ENCODE measurements around the gene RTF2. TPM values are rescaled to one million over a fixed set of nuclear protein-coding genes. Genes with fewer than 3 reads are reported as not detected.

The RTF2 gene
- total RNA-seq, 6 donors from 2014 or later: 35.6 to 87.8 (median 63.5) TPM

GRCh38 chr20:56440346-56441007, 27.9 kb upstream of the RTF2 start:
- Histone ChIP-seq H3K27ac (peak overlapping the region in 3 of 4 donors; percentile 3 to 79 (median 5)), H3K4me1 (peaks cover 0 to 24% (median 2%) of the 10 kb centered on the region in 4 donors), H3K4me3 (no peak overlapping the region), H3K36me3 (peaks cover 0 to 8% (median 0%) of the 10 kb centered on the region in 4 donors), H3K27me3 (no peaks in the 10 kb centered on the region), H3K9me3 (no peaks in the 10 kb centered on the region)
- 55 to 67% methylated on average over 4 of the region's 4 CpGs for WGBS, 2 donors
- ATAC-seq (ENCODE audit: low FRiP score in 2 of 2): no peak
- TF ChIP-seq, protein P1, sequence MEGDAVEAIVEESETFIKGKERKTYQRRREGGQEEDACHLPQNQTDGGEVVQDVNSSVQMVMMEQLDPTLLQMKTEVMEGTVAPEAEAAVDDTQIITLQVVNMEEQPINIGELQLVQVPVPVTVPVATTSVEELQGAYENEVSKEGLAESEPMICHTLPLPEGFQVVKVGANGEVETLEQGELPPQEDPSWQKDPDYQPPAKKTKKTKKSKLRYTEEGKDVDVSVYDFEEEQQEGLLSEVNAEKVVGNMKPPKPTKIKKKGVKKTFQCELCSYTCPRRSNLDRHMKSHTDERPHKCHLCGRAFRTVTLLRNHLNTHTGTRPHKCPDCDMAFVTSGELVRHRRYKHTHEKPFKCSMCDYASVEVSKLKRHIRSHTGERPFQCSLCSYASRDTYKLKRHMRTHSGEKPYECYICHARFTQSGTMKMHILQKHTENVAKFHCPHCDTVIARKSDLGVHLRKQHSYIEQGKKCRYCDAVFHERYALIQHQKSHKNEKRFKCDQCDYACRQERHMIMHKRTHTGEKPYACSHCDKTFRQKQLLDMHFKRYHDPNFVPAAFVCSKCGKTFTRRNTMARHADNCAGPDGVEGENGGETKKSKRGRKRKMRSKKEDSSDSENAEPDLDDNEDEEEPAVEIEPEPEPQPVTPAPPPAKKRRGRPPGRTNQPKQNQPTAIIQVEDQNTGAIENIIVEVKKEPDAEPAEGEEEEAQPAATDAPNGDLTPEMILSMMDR (IDR thresholded peaks at IDR 0.05): no peak
- TF ChIP-seq POLR2AphosphoS5 (IDR thresholded peaks at IDR 0.05): peak in 1 of 2 donors; percentile 11
- no peak for DNase-seq

GRCh38 chr20:56442389-56443365, 25.8 kb upstream of the RTF2 start:
- DNase-seq (peak in 1 of 2 donors; percentile 19), ATAC-seq (ENCODE audit: low FRiP score in 2 of 2) (no peak)
- peaks cover 0 to 3% (median 0%) of the 10 kb centered on the region in 4 donors for H3K36me3 ChIP-seq
- peaks cover 0 to 24% (median 2%) of the 10 kb centered on the region in 4 donors for H3K4me1 ChIP-seq
- peak overlapping the region; percentile 5 to 79 (median 60) for H3K27ac ChIP-seq
- H3K27me3 ChIP-seq: no peaks in the 10 kb centered on the region
- TF ChIP-seq POLR2AphosphoS5 (IDR thresholded peaks at IDR 0.05) (no peak), POLR2A (IDR thresholded peaks at IDR 0.05) (no peak), EP300 (IDR thresholded peaks at IDR 0.05) (no peak)
- TF ChIP-seq, protein P1 (IDR thresholded peaks at IDR 0.05): no peak
- H3K9me3 ChIP-seq: no peaks in the 10 kb centered on the region
- WGBS, 2 donors: 80 to 84% methylated on average over 14 to 17 of the region's 17 CpGs
- no peak overlapping the region for H3K4me3 ChIP-seq

GRCh38 chr20:56443654-56444540, 24.5 kb upstream of the RTF2 start:
- peaks cover 0 to 3% (median 0%) of the 10 kb centered on the region in 4 donors for H3K36me3 ChIP-seq
- peak overlapping the region; percentile 38 to 79 (median 60) for H3K27ac ChIP-seq
- WGBS, 2 donors: 46% methylated on average over 25 to 27 of the region's 27 CpGs
- TF ChIP-seq, protein P1 (IDR thresholded peaks at IDR 0.05): no peak
- TF ChIP-seq POLR2AphosphoS5 (IDR thresholded peaks at IDR 0.05): peak in 1 of 2 donors; percentile 23
- no peak overlapping the region for H3K4me3 ChIP-seq
- no peaks in the 10 kb centered on the region for H3K27me3 ChIP-seq
- no peak for ATAC-seq (ENCODE audit: low FRiP score in 2 of 2)
- peaks cover 0 to 20% (median 2%) of the 10 kb centered on the region in 4 donors for H3K4me1 ChIP-seq
- H3K9me3 ChIP-seq: no peaks in the 10 kb centered on the region
- DNase-seq: peak in 1 of 2 donors; percentile 22

DNA sequence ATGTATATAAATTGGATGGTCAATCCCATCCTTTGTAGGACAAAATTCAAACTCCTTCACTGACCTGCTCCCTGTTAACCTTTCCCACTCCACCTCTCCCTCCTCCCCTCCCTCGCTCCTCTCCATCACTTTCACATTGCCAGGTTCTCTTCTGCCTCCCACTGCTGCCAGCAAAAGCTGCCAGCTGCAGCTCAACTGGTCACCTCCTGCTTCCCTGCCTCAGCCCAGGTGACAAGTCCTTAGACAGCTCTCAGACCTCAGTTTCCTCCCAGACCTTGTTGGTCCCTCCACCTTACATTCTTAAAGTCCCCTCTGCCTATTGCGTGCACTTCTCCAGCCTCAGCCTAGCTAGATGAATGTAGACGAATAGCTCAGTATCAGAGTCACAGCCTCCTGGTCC, 23.3 kb upstream of the RTF2 start:
- 86 to 89% methylated on average over 3 of the region's 3 CpGs for WGBS, 2 donors
- no peak for TF ChIP-seq POLR2AphosphoS5 (IDR thresholded peaks at IDR 0.05)
- TF ChIP-seq EP300 (IDR thresholded peaks at IDR 0.05): no peak
- TF ChIP-seq POLR2A (IDR thresholded peaks at IDR 0.05): no peak
- TF ChIP-seq, protein P1 (IDR thresholded peaks at IDR 0.05): no peak
- Histone ChIP-seq H3K36me3 (peaks cover 0 to 3% (median under 1%) of the 10 kb centered on the region in 4 donors), H3K27ac (no peak overlapping the region), H3K9me3 (no peaks in the 10 kb centered on the region), H3K4me1 (peaks cover 0 to 16% (median 2%) of the 10 kb centered on the region in 4 donors), H3K4me3 (no peak overlapping the region), H3K27me3 (no peaks in the 10 kb centered on the region)
- no peak for DNase-seq
- no peak for ATAC-seq (ENCODE audit: low FRiP score in 2 of 2)
